Measurements from ENCODE around the gene EFHB.
"Not testable (repeated sequence)": the region's sequence is repeated elsewhere in the genome, so short reads cannot be mapped to it uniquely, and the experiment has no call there.

EFHB gene

GRCh38 chr3:19920401-19921080, 13.5 kb downstream of the EFHB start:
- DNase-seq, result no peak

DNA sequence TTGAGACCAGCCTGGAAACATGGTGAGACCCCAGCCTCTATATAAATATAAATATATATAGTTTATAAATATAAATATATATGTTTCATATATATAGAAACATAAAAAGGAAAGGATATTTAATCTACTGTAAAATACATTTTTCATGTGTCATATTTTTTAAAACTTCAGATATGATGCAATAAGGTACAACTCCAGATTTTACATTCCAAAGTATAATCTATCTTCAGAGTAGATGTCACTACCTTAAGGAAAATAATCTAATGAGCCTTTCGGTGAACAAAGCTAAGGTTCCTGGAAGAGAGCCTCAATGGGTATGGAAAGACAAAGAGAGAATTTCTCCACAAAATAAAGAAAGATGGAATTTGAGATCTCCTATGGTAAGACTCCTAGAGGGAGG, 16.9 kb downstream of the EFHB start:
- no peak for DNase-seq

- no peak for DNase-seq
Measured at GRCh38 chr3:19911452-19911851, 22.6 kb downstream of the EFHB start.

GRCh38 chr3:19907523-19907922, 26.5 kb downstream of the EFHB start:
- DNase-seq, result no peak

DNA sequence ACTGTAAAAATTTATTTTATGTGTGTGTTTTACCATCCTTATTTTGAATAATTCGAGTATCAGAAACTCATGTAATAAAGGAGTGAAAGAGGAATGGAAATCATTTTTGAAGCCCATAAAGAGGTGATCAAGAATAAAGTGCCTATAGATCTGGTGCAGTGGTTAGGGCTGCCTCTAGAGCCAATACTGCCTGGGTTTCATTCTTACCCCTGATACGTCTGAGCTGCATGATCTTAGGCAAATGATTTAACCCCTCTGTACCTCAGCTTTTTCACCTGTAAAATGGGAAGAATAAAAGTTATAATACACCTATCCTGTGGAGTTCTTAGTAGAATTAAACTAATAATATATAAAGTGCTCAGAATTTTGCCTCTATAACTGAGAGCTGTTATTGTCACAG, 30.4 kb downstream of the EFHB start:
- no peak for DNase-seq

DNA sequence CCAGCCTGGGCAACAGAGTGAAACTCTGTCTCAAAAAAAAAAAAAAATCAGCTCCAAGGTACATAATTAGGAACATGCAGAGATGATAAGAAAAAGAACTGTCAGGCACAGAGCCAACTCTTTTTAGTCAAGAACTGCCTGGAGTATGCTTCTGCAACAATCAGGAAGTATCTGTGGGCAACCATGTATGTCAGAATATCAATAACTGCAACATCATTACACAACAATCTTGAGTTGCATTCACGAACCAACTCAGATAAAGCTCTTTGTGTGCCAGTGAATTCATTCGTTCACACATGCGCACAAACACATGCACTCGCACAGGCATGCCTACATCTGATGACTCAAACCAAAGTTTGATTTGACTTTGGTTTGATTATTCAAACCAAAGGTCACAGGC, 32.1 kb downstream of the EFHB start:
- DNase-seq, result no peak

GRCh38 chr3:19901337-19901736, 32.7 kb downstream of the EFHB start:
- no peak for DNase-seq

GRCh38 chr3:19899833-19900232, 34.2 kb downstream of the EFHB start:
- not testable (repeated sequence) for DNase-seq

DNA sequence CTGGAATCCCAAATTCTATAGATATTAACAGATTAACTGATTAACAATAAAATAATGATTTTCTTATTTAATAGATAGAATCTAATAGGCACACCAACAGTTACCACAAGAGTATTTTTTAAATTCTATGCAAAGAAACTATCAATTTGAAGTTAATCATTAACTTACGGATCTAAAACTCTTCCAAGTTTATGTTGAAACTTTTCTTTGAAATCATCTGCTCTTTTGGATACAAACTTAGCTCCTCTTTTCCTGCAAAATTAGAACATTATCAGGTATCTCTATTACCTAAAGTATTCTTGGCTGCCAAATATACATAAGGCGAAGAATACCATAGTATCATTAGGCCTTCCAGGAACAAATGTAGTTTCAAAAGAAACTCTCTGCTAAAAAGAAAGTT, 34.8 kb downstream of the EFHB start:
- no peak for DNase-seq

- no peak for DNase-seq
Measured at GRCh38 chr3:19898721-19899120, 35.3 kb downstream of the EFHB start.

DNA sequence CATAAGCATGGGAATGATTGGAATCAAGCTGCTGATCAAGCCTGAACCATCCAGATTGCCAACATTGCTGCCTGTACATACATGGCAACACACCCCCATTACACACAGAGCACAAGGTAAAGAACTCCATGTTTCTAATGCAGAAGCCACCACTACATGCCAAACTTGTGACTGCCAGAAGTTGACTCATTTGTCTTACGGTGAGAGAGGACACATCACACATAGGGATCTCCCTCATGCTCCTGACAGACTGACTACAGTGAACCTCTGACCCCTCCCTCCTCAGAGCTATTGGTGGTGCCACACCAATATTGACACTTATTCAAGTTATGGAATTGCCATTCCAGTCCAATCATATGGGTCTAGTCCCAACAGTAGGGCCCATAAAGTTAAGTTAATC, 42.3 kb downstream of the EFHB start:
- DNase-seq, result no peak

- DNase-seq, result no peak
Measured at GRCh38 chr3:19888428-19889152, 45.4 kb downstream of the EFHB start.

- DNase-seq, result not testable (repeated sequence)
Measured at GRCh38 chr3:19887122-19887521, 46.9 kb downstream of the EFHB start.

- DNase-seq, result no peak
Measured at GRCh38 chr3:19886404-19886803, 47.6 kb downstream of the EFHB start.

DNA sequence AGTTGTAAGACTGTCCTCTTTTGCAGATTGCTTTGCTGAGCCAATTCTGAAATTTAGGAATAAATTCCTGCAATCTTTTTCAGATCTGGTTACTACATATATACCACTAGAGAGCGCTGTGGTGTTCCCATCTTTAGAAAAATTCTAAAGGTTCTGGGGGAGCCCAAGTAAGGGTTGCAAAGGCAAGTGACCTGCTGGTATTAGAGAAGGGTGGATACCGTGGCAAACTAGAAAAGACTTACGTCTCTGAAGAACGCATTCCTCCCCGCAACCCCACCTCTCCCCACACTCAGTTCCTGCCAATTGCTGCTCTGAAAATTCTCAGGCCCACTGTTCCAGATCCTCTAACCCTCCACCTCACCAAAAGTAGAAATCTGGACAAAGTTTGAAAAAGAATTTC, 48.5 kb downstream of the EFHB start:
- DNase-seq, result no peak

DNA sequence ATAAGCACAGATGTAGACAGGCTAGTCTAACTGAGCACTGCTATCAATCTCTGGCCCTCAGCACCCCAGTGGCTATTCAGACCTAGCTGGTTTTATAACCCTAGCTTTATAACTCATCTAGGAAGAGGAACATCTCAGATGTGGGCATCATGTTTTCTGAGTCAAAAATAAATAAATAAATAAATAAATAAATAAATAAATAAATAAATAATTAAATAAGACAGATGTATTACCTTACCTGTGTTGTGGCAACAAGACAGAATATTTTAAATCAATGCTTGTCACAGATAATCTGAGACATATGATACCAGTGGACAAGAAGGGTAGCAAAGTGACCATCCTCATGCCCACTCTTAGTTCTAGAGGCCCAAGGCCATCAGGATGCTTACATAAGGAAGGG, 52.2 kb downstream of the EFHB start:
- no peak for DNase-seq

DNA sequence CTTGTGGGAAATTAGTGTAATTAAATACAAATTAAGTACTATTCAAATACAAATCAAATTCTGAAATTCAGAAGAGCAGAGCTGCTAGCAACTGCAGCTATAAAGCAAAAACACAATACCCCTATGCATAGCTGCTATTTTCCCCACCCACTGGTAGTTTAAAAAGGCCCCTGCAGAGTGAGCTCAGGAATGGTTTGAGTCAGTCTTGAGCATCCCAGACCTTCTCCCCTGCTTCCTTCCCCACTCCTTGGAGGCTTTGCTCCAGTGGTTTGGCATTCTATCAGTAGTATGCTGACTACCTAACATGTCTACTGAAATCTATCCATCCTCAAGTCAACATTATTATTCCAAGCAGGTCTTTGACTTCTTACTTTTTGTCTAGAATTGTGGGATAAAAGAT, 53.0 kb downstream of the EFHB start:
- no peak for DNase-seq

GRCh38 chr3:19877656-19878055, 56.4 kb downstream of the EFHB start:
- no peak for DNase-seq

GRCh38 chr3:19866751-19867347, 67.2 kb downstream of the EFHB start:
- peak; percentile 20 for DNase-seq

DNA sequence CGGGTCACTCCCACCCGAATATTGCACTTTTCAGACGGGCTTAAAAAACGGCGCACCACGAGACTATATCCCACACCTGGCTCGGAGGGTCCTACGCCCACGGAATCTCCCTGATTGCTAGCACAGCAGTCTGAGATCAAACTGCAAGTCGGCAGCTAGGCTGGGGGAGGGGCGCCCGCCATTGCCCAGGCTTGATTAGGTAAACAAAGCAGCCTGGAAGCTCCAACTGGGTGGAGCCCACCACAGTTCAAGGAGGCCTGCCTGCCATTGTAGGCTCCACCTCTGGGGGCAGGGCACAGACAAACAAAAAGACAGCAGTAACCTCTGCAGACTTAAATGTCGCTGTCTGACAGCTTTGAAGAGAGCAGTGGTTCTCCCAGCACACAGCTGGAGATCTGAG, 78.7 kb downstream of the EFHB start:
- DNase-seq, result not testable (repeated sequence)

GRCh38 chr3:19846609-19847008, 87.4 kb downstream of the EFHB start:
- DNase-seq, result not testable (repeated sequence)

All from activated naive CD4-positive, alpha-beta T cell treated with anti-CD3 and anti-CD28 coated beads, Interleukin-2, amount 50 U/mL, for 16 hours (primary cell).